ENCODE measurements around the gene CLCN2.

GRCh38 chr3:184357248-184358123 is 3.9 kb downstream of the CLCN2 start:
- no peak for TF ChIP-seq POLR2A (IDR thresholded peaks at IDR 0.05)
- TF ChIP-seq, protein P1, sequence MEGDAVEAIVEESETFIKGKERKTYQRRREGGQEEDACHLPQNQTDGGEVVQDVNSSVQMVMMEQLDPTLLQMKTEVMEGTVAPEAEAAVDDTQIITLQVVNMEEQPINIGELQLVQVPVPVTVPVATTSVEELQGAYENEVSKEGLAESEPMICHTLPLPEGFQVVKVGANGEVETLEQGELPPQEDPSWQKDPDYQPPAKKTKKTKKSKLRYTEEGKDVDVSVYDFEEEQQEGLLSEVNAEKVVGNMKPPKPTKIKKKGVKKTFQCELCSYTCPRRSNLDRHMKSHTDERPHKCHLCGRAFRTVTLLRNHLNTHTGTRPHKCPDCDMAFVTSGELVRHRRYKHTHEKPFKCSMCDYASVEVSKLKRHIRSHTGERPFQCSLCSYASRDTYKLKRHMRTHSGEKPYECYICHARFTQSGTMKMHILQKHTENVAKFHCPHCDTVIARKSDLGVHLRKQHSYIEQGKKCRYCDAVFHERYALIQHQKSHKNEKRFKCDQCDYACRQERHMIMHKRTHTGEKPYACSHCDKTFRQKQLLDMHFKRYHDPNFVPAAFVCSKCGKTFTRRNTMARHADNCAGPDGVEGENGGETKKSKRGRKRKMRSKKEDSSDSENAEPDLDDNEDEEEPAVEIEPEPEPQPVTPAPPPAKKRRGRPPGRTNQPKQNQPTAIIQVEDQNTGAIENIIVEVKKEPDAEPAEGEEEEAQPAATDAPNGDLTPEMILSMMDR (IDR thresholded peaks at IDR 0.05 in 8 of 11, conservative IDR thresholded peaks at IDR 0.05 in 3 of 11), result no peak

Measured in spleen (tissue), 7 donors.